ENCODE results near the gene ZBED6.
"Not testable (repeated sequence)": the region's sequence is repeated elsewhere in the genome, so short reads cannot be mapped to it uniquely, and the experiment has no call there.

Gene ZBED6

DNA sequence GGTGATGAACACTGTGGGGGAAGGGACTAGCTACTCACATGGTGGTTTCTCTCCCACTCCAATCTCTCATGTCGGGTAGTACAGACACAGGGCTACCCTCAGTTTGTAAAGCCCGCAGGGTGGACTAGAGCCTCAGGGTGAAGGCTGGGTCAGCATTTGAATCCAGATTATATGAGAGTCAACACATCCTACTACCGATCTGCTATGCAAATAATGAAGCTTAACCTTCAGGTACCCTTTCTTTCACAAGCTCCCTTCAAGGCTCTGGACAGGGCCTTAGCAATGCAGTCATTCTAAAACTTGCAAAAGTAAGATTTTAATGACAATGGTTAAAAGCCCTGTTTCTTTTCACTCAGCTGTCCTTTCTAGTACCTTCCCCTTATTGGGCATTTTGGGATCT is 5.5 kb upstream of the ZBED6 start:
- no peak for DNase-seq

DNA sequence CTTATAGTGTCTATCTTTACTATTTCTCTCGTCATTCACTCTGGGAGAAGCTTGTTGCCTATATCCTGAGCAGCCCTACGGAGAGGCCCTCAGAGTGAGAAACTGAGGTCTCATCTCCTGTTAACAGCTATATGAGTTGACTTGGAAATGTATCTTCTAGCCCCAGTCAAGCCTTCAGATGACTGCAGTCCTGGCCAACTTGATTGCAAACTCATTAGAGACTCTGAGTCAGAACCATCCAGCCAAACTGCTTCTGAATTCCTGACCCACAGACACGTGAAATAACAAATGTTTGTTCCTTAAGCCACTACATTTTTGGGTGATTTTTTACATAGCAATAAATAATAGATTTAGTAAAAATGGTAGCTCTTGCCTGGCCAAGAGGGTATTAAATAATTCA is 3.9 kb upstream of the ZBED6 start:
- DNase-seq: no peak

DNA sequence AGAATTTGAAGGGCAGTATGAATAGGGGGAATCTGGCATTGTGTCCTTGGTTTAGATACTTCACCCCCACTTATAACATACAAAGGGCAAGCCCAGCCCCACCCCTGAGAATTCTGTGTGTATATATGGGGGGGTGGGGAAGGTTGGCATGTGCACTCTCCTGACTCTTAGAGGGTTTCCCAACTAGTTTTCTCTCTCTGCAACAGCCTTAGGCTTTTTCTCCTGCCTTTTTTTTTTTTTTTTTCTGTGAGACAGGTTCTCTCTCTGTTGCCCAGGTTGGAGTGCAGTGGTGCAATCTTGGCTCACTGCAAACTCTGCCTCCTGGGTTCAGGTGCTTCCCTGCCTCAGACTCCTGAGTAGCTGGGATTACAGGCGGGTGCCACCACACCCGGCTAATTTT is 2.9 kb upstream of the ZBED6 start:
- DNase-seq: no peak

DNA sequence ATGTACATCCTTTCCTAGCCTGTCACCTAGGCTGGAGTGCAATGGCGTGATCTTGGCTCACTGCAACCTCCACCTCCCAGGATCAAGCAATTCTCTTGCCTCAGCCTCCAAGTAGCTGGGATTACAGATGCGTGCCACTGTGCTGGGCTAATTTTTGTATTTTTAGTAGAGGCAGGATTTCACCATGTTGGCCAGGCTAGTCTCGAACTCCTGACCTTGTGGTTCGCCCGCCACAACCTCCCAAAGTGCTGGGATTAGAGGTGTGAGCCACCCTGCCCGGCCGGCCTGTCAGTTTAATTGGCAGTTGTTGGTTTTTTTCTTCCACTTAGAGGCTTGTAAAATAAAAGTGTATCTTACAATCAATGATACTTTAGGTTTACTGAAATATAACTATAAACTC is 1.9 kb upstream of the ZBED6 start:
- DNase-seq: not testable (repeated sequence)

DNA sequence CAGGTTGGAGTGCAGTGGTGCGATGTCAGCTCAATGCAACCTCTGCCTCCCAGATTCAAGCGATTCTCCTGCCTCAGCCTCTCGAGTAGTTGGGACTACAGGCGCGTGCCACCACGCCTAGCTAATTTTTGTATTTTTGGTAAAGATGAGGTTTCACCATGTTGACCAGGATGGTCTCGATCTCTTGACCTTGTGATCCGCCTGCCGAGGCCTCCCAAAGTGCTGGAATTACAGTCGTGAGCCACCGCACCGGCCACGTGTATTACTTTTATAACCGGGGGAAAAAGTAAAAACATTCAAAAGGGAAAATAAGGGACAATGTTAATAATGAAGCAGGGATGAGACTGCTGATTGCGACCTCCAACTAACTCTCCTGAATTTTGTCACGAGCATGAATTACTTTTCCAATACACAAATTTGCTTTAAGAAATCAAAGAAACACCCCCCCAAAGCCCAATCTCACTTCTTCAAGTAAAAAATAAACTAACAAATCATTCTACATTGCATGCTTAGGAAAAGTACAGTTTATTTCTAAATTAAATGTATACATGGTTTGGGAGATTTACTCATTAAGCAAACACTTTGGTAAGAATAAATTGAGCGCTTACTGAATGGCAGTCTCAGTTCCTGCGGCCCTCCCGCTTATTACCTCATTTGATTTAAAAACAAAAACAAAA is 521 bp upstream of the ZBED6 start:
- DNase-seq: no peak

DNA sequence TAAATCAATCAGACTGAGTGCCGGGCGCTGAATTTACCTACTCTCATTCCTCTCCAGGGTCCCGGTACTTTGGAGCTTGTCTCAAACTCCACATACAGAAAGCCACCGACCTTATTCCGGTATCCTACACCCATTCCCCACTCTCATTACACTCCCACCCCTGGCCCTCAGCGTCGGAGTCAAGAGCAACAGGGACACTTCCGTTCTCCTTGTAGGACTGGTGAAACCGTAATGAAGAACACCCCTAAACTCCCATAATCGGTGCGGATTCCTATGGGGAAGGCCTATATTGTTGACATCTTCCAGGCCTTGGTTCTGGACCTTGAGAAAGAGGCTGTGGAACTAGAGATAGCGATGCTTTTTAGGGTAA is 798 bp downstream of the ZBED6 start:
- peak; percentile 50 to 53 for DNase-seq

DNA sequence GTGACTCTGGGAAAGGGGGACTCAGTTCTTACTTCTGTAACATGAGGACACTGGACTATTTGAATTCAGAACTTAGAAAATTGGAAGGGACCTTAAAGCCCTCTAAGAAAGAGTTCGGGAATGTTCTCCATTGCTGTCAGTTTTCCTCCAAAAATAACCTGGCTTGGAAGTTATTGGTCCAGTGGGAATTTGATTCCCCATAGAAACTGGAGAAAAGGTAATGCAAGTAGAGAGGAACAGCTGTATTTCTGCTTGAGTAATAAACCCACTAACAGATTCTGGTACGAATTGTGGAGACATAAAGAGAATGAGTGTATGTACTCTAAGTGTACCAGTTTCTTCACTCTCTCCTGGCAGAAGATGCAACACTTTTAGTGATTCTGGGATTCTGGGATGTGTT is 1.8 kb downstream of the ZBED6 start:
- no peak for DNase-seq

DNA sequence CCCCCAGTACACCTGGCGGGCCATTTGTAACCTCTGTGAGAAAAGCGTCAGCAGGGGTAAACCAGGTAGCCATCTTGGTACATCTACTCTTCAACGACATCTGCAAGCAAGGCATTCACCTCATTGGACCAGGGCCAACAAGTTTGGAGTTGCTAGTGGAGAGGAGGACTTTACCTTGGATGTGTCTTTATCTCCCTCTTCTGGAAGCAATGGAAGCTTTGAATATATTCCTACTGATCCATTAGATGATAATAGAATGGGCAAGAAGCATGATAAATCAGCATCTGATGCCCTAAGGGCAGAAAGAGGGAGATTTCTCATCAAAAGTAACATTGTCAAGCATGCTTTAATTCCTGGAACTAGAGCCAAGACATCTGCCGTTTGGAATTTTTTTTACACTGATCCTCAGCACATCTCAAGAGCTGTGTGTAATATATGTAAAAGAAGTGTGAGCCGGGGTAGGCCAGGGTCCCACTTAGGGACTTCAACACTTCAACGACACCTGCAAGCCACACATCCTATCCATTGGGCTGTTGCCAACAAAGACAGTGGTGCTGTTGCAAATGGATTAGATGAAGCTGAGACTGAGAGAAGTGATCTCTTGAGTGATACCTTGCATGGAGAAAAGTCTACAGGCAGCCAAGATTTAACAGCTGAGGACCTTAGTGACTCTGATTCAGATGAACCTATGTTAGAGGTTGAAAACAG is 2.7 kb downstream of the ZBED6 start:
- DNase-seq: no peak

DNA sequence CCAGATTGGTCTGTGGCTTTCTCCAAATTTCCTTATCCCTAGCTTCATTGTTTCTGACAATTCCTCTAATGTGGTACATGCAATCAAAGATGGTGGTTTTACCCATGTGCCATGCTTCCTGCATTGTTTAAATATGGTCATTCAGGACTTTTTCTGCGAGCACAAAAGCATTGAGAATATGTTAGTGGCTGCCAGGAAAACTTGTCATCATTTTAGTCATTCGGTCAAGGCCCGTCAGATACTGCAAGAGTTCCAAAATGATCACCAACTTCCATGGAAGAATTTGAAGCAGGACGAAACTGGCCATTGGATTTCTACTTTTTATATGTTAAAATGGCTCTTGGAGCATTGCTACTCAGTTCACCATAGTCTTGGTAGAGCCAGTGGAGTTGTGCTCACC is 3.7 kb downstream of the ZBED6 start:
- DNase-seq: no peak

DNA sequence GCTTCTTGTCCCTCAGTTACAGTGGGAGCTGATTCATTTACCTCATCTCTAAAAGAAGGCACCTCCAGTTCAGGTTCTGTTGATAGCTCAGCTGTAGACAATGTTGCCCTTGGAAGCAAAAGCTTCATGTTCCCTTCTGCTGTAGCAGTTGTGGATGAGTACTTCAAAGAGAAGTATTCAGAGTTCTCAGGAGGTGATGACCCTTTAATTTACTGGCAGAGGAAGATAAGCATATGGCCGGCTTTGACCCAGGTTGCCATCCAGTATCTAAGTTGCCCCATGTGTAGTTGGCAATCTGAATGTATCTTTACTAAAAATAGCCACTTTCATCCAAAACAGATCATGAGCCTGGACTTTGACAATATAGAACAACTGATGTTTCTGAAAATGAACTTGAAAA is 4.5 kb downstream of the ZBED6 start:
- DNase-seq: no peak

DNA sequence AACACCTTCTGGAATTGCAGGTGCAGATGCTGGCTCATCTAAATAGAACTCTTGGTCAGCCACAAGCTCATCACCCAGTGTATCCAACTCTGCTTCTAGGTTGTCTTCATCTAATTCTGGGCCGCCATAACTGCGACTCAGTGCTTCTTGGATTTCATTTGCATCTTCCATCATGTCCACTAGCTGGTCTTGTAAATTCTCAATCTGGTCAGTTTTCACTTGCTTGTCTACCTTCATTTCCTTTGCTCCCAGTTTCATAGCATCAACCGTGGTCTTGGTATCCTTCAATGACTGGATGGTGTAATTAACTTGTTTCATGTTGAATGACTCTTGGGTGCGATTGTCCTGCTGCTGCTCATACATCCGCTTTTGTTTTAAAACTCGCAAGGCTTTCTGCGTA is 10.3 kb downstream of the ZBED6 start:
- DNase-seq: no peak

DNA sequence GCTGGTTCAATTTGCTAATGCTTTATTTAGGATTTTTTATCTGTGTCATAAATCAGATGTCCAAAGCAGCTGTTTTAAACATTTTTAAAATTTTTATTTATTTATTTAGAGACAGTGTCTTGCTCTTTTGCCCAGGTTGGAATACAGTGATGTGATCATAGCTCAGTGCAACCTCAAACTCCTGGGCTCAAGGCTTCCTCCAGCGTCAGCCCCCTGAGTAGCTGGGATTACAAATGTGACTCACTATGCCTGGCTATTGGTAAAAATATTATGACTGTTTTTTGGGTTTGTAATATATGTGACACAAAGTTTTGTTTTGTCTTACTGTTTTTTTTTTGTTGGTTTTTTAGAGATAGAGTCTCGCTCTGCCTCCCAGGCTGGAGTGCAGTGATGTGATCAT is 11.8 kb downstream of the ZBED6 start:
- no peak for DNase-seq

DNA sequence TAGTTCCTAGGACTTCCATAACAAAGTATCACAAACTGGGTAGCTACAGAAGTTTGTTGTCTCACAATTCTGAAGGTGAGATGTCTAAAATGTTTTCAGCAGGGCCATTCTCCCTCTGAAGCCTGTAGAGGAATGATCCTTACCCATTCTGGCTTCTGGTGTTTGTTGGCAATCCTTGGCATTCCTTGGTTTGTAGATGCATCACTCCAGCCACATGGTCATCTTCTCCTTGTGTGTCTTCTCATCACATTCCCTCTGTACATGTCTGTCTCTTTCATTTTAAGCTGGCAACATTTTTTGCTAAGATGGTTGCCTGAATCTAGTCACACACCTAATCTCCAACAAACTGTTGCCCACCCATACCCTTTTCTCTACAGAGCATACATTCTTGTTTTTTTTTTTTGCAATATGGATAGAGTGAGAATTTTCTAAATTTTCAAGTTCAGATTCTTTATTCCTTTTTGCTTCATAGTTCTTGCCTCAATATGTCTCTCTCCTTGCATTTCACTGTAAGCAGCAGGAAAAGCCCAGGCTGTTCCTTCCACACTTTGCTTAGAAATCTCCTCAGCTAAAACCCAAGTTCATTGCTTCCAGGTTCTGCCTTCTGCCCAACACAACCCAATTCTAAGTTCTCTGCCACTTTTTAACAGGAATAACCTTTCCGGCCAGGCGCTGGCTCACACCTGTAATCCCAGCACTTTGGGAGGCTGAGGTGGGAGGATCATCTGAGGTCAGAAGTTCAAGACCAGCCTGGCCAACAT is 18.3 kb downstream of the ZBED6 start:
- DNase-seq: no peak

DNA sequence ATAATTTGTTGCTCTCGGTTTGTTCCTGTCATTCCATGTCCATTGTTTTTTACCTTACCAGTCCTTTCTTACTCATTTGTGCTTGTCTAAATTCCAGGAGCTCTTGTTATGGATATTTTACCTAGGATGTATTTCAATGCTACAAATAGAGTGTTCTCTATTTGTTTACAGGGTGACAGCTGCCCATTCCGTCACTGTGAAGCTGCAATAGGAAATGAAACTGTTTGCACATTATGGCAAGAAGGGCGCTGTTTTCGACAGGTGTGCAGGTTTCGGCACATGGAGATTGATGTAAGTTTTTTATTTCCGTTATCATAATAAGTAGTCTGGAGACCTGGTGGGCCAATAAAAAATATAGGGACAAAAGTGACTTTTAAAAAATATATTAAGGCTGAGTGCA is 23.0 kb downstream of the ZBED6 start:
- DNase-seq: no peak

DNA sequence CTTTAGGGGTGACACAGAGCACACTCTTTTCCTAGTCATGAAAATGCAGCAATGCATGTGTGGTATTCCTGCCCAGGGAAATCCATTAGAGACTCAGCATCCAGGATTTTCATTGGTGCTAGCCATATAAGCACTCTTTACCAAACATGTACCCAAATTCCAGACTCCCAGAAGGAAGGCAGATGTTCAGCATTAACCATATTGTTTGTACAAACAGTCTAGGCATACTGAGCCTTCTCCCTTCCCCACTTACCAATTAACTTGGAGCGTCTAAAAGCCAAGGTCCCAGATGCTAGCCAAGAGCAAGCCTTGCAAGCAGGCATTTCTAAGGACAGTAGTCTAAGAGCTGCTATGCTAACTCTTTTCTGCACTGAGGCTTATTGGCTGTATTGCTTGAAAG is 27.9 kb downstream of the ZBED6 start:
- no peak for DNase-seq

DNA sequence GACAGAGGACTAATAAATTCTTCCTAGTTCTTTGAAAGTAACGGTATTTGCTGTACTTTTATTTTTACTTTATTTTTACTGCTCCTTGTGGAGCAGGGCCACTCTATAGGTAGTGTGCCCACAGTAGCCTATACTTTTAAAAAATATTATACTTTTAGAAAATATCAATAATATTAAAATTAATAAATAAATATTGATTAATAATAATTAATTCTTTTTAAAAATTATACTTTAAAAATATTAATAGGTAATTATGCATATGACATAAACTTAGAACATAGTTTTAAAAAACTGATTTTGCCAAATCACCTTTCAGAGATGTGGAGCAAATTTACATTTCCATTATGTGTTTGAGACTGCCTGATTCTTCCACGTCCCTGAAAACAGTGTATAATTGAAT is 30.8 kb downstream of the ZBED6 start:
- DNase-seq: no peak

DNA sequence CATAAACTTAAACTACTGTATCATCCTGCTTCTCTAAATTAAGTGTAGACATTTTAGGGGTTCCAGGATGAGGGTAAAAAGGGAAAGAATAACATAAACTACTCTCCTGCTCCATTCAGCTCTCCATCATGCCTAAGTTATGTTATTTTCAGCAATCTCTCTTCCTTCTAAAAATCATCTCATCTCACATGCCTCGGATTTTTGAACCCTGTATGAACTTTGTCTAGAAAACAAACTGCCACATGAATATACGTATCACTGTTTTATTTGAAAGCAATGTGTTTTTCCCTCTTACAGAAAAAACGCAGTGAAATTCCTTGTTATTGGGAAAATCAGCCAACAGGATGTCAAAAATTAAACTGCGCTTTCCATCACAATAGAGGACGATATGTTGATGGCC is 32.6 kb downstream of the ZBED6 start:
- DNase-seq: no peak

DNA sequence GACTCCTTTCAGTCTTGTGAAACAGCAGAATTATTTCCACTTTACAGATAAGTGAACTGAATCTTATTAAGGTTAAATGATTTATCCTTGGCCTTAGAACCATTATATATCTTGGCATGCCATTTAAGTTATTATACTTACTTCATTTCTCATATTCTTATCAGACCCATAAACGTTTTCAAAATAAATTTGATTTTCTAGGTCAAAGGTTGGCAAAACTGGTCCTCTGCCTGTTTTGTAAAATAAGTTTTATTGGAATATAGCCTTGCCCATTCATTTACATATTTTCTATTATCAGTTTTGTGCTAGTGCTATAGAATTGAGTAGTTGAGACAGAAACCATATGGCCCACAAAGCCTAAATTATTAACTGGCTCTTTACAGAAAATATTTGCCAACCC is 33.1 kb downstream of the ZBED6 start:
- DNase-seq: no peak

DNA sequence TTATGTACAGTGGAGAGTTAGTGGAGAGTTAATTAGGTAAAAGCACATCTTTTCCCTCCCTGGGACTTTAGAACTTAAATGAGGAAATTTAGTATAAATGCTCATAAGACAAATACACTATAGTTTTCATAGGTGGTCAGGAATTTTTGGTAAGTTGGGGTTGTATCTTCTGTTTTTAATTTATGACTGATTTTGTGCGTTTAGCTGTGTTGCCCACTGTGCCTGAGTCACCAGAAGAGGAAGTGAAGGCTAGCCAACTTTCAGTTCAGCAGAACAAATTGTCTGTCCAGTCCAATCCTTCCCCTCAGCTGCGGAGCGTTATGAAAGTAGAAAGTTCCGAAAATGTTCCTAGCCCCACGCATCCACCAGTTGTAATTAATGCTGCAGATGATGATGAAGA is 33.8 kb downstream of the ZBED6 start:
- DNase-seq: peak; percentile 12 to 47

DNA sequence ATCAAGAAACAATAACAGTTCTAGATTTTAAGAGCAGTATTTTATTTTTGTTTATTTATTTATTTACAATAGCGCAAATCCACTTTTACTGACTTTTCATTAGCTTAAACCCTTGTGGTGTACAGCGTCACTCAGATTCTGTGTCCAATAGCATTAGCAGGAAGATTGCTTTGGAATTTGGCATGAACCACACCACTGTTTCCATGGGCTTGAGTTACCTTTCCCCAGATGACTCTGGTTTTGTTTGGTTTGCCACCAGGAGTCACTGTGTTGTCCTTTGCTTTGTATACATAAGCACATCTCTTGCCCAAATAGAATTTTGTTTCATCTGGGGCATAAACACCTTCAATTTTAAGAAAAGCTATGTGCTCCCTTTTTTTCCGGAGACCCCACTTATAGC is 40.1 kb downstream of the ZBED6 start:
- no peak for DNase-seq

DNA sequence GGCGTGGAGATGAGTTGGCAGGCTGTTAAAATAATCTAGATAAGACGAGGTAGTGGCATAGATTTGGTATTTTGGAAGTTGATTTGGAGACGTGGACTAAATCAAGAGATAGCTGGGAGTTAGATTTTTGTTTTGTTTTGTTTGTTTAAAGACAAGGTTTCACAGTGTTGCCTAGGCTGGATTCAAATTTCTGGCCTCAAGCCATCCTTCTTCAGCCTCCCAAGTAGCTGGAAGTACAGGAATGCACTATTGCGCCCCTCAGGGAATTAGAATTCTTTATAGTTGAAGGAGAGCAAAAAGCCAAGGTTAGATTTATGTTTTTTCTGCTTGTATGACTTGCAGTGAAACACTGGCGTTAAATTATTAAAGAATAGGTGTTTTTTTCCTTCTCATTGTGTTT is 43.7 kb downstream of the ZBED6 start:
- DNase-seq: no peak

DNA sequence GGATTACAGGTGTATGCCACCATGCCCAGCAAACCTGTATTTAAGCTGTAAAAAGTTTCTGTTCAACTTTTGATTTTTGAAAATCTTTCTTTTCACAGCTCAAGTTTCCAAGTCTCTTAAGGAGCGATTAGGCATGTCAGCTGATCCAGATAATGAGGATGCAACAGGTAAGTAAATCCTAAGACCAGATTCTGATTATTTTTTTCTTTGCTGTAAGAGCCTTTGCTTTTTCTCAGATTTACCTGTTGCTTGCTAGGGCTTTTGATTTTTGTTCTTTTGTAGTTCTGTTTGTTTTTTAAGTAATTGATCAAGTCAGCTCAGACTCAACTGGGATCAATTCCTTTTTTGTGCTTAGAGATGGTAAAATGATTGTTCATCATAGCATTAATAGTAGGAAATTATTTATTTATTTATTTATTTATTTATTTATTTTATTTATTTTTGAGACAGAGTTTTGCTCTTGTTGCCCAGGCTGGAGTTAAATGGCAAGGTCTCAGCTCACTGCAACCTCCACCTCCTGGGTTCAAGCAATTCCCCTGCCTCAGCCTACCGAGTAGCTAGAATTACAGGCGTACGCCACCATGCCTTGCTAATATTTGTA is 44.9 kb downstream of the ZBED6 start:
- no peak for DNase-seq

DNA sequence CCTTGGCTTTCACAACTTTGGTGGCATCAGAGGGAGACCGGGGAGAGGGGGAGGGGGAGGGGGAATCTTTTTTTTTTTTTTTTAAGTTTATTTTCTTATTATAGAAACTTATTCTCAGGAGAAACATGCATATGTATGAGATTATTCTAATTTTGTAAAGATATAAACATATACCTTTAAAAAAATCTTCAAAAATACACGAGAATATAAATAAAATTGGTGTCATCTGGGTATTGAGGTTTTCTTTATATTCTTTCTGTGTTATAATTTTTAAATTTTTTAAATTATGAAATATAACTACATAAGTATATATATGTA is 47.1 kb downstream of the ZBED6 start:
- DNase-seq: no peak

DNA sequence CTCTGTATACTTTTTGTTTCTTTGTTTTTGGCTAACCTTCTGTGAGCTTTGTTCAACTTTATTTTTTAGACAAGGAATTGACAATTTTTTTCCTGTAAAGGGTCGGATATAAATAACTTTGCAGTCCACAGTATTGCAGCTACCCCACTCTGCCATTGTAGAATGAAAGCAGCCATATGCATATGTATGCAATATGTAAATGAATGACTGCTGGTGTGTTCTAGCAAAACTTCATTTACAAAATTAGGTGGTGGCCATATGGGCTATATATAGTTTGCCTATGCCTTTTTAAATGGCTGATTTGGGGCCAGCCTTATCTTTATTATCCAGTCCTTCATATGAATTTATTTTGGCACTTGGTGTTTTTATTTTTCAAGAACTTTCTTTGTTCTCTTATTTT is 48.0 kb downstream of the ZBED6 start:
- DNase-seq: no peak

Data from inflammatory macrophage (primary cell).